GM10847 (cell line): ENCODE data around the gene HSPB7.

Experiments
- POLR2A ChIP-seq: IDR thresholded peaks from 2 replicates; pipeline ENCODE4 v1.6.1; 2011; ENCODE audit not compliant: insufficient read length; ENCODE audit errors: extremely low read depth

The HSPB7 gene

GRCh38 chr1:15992582-15993500 lies 25.0 kb downstream of the HSPB7 start:
- TF ChIP-seq POLR2A = no peak

GRCh38 chr1:15992187-15992553 lies 25.7 kb downstream of the HSPB7 start:
- TF ChIP-seq POLR2A = no peak

GRCh38 chr1:15991427-15992186 lies 26.2 kb downstream of the HSPB7 start:
- no peak for TF ChIP-seq POLR2A

GRCh38 chr1:15989776-15990175 lies 28.1 kb downstream of the HSPB7 start:
- TF ChIP-seq POLR2A = no peak

GRCh38 chr1:15988856-15989736 lies 28.7 kb downstream of the HSPB7 start:
- no peak for TF ChIP-seq POLR2A

- TF ChIP-seq POLR2A = no peak
These were observed 32.1 kb downstream of the HSPB7 start for GRCh38 chr1:15985611-15986297.

GRCh38 chr1:15983275-15983674 lies 34.6 kb downstream of the HSPB7 start:
- TF ChIP-seq POLR2A = no peak

GRCh38 chr1:15981679-15982078 lies 36.2 kb downstream of the HSPB7 start:
- TF ChIP-seq POLR2A = no peak

GRCh38 chr1:15975805-15976680 lies 41.8 kb downstream of the HSPB7 start, which contains the start of gene ZBTB17:
Gene ZBTB17 (minus strand): TSS chr1:15976101. CDS start chr1:15948495, 27,606 bp downstream.
- TF ChIP-seq POLR2A = peak; percentile 42

GRCh38 chr1:15975358-15975804 lies 42.5 kb downstream of the HSPB7 start:
- peak; percentile 8 for TF ChIP-seq POLR2A

GRCh38 chr1:15974855-15975254 lies 43.0 kb downstream of the HSPB7 start:
- no peak for TF ChIP-seq POLR2A

GRCh38 chr1:15973772-15974171 lies 44.1 kb downstream of the HSPB7 start:
- TF ChIP-seq POLR2A = no peak

GRCh38 chr1:15972409-15972808 lies 45.4 kb downstream of the HSPB7 start:
- no peak for TF ChIP-seq POLR2A
